HEK293 (cell line): ENCODE measurements around the gene EHD3.

Experiments
- ATF2 ChIP-seq: fragments of 450-650 bp; formaldehyde crosslinking; IDR thresholded peaks from 2 replicates; pipeline ENCODE4 v1.5.1; 2016; ENCODE audit warnings: missing biosample characterization, missing genetic modification characterization, low read depth
- EGR2 ChIP-seq: fragments of 450-650 bp; formaldehyde crosslinking; IDR thresholded peaks from 2 replicates; pipeline ENCODE4 v1.5.1; 2016; ENCODE audit warnings: low read depth, missing biosample characterization, missing genetic modification characterization
- SALL2 ChIP-seq: fragments of 450-650 bp; formaldehyde crosslinking; IDR thresholded peaks from 2 replicates; pipeline ENCODE4 v1.5.0; 2017; ENCODE audit warnings: missing biosample characterization, mild to moderate bottlenecking, missing genetic modification characterization, borderline replicate concordance
- ZNF239 ChIP-seq: fragments of 450-650 bp; formaldehyde crosslinking; IDR thresholded peaks from 2 replicates; pipeline ENCODE4 v1.5.1; 2016; ENCODE audit warnings: missing biosample characterization, missing genetic modification characterization
- ZSCAN4 ChIP-seq: fragments of 450-650 bp; formaldehyde crosslinking; IDR thresholded peaks from 2 replicates; pipeline ENCODE4 v1.5.1; 2017; ENCODE audit warnings: missing biosample characterization, missing genetic modification characterization

- no peak for TF ChIP-seq ATF2
- TF ChIP-seq SALL2 (tag by site-specific recombination): no peak
- no peak for TF ChIP-seq EGR2 (tag by site-specific recombination)
- no peak for TF ChIP-seq ZNF239 (tag by site-specific recombination)
- TF ChIP-seq ZSCAN4 (tag by site-specific recombination): no peak
Observed at GRCh38 chr2:31271851-31272267, 37.9 kb downstream of the EHD3 start.
